GM12864 (cell line): ENCODE data around the gene STK4.

ENCODE experiments used
- DNase-seq: peaks from one replicate; pipeline ENCODE4 v3.0.0-alpha.2; 2011; ENCODE audit warnings: low read depth
- H3K4me3 ChIP-seq: 2 replicates; pipeline ENCODE4 v1.5.1; 2011; ENCODE audit warnings: mild to moderate bottlenecking, low read depth, low read length, control low read depth
- CTCF ChIP-seq: IDR thresholded peaks from 2 replicates; pipeline ENCODE4 v1.5.1; 2011; ENCODE audit warnings: low read depth, mild to moderate bottlenecking, moderate library complexity, low read length, control low read depth, inconsistent platforms; ENCODE audit errors: missing control alignments

STK4 gene

GRCh38 chr20:44966030-44966961, at the start of gene STK4:
Gene STK4, plus strand, starts transcription at chr20:44966512. Its CDS starts 57 bp downstream, at chr20:44966569.
- H3K4me3 ChIP-seq: peak within 1 kb of the TSS; percentile 82
- TF ChIP-seq CTCF: peak; percentile 59
- peak; percentile 83 for DNase-seq

DNA sequence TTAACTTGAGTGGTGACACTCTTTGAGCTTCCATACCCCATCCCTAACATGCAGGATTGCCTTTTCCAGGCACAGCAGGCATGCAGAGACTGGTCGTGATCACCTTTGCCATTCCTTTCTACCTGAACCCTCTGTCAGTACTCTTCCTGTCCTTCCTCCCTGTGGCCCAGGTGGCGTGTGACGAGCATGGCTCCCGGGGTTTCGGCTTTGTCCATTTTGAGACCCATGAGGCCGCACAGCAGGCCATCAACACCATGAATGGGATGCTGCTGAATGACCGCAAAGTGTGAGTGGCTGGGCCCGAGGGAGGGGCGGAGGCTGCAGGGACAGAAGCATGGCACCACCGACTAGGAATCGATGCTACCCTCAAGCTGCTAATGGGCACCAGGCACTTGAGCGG, 49.7 kb upstream of the STK4 start:
- DNase-seq: no peak
- no peak for TF ChIP-seq CTCF
- no peak overlapping the region for H3K4me3 ChIP-seq

DNA sequence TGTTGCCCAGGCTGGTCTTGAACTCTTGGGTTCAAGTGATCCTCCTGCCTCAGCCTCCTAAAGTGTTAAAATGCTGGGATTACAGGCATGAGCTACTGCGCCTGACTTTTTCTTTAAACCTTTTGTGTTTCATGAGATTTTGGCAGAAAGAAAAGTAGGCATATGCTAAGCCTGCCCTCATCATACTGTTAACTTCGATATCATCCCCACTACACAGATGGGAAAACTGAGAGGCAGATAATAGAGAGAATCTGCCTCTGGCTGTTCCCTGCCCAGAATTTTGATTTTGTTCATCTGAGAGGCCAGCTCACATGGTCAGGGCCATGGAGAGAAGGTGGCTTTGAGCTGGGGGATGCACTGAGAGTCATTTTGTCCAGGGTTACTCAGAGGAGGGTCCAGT, 48.9 kb upstream of the STK4 start:
- no peak for TF ChIP-seq CTCF
- H3K4me3 ChIP-seq: no peak overlapping the region
- no peak for DNase-seq

- DNase-seq: no peak
- no peak for TF ChIP-seq CTCF
- no peak overlapping the region for H3K4me3 ChIP-seq
Measured at GRCh38 chr20:44918342-44918741, 48.0 kb upstream of the STK4 start.

- DNase-seq: no peak
- no peak overlapping the region for H3K4me3 ChIP-seq
- no peak for TF ChIP-seq CTCF
Measured at GRCh38 chr20:44918761-44919160, 47.6 kb upstream of the STK4 start.

GRCh38 chr20:44921447-44921846, 44.9 kb upstream of the STK4 start:
- no peak for TF ChIP-seq CTCF
- no peak for DNase-seq
- no peak overlapping the region for H3K4me3 ChIP-seq

DNA sequence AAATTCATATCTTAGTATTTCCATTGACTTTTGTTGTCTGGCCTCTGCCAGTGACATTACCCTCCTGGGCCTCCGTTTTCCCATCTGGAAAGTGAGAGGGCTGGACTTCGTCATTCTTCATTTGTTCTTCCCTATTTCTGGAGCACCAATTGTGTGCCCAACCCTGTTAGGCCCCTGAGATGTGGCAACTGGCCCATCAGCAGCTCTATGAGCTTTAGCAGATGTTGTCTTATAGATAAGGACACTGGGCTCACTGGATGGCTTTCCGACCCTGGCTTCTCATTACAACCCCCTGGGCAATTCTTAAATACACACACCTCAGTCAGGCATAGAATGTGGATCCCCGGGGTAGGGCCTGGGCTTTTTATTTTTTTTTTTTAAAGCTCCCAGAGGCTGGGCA, 41.8 kb upstream of the STK4 start:
- no peak overlapping the region for H3K4me3 ChIP-seq
- no peak for DNase-seq
- no peak for TF ChIP-seq CTCF
